ENCODE measurements around the gene CCT8L2.
"Not testable (repeated sequence)": the region's sequence is repeated elsewhere in the genome, so short reads cannot be mapped to it uniquely, and the experiment has no call there.

GRCh38 chr22:16595251-16595650 lies 2.6 kb upstream of the CCT8L2 start:
- not testable (repeated sequence) for TF ChIP-seq POLR2AphosphoS5 (IDR thresholded peaks at IDR 0.05); CTCF (IDR thresholded peaks at IDR 0.05); POLR2A (IDR thresholded peaks at IDR 0.05; ENCODE audit: low read depth)

Data from esophagus muscularis mucosa (tissue), 3 donors.